Stimulated activated CD4-positive, alpha-beta T cell treated with anti-CD3 and anti-CD28 coated beads, Interleukin-12 subunit alpha, Interleukin-12 subunit beta, amount 100 ng/mL, for 24 hours (primary cell): Measurements from ENCODE around the gene LRRFIP2.
"Not testable (repeated sequence)": the region's sequence is repeated elsewhere in the genome, so short reads cannot be mapped to it uniquely, and the experiment has no call there.

ENCODE experiments used
- DNase-seq, 2 experiments: peaks; one replicate each; pipeline ENCODE4 v3.0.0-alpha.2; 2020; ENCODE audit warnings: low read depth in 2 of 2

Gene LRRFIP2

GRCh38 chr3:37183976-37184375 is 9.6 kb upstream of the LRRFIP2 start:
- no peak for DNase-seq

- no peak for DNase-seq
These were observed 9.0 kb upstream of the LRRFIP2 start for GRCh38 chr3:37183375-37183831.

GRCh38 chr3:37182816-37183215 is 8.4 kb upstream of the LRRFIP2 start:
- no peak for DNase-seq

GRCh38 chr3:37181756-37182155 is 7.4 kb upstream of the LRRFIP2 start:
- DNase-seq: no peak

GRCh38 chr3:37179144-37179967 is 5.0 kb upstream of the LRRFIP2 start:
- no peak for DNase-seq

- DNase-seq: no peak
These were observed 576 bp downstream of the LRRFIP2 start for GRCh38 chr3:37173806-37174205.

- no peak for DNase-seq
These were observed 3.2 kb downstream of the LRRFIP2 start for GRCh38 chr3:37171144-37171543.

GRCh38 chr3:37170513-37170912 is 3.9 kb downstream of the LRRFIP2 start:
- no peak for DNase-seq

GRCh38 chr3:37170060-37170459 is 4.3 kb downstream of the LRRFIP2 start:
- DNase-seq: no peak

- DNase-seq: no peak
These were observed 5.5 kb downstream of the LRRFIP2 start for GRCh38 chr3:37168896-37169295.

GRCh38 chr3:37163262-37164015 is 10.9 kb downstream of the LRRFIP2 start:
- peak in 1 of 2 experiments; percentile 34 for DNase-seq

GRCh38 chr3:37162501-37163245 is 11.7 kb downstream of the LRRFIP2 start:
- DNase-seq: no peak

- no peak for DNase-seq
These were observed 13.0 kb downstream of the LRRFIP2 start for GRCh38 chr3:37161351-37161750.

GRCh38 chr3:37155782-37156181 is 18.6 kb downstream of the LRRFIP2 start:
- no peak for DNase-seq

- DNase-seq: no peak
These were observed 19.6 kb downstream of the LRRFIP2 start for GRCh38 chr3:37154668-37155314.

- no peak for DNase-seq
These were observed 23.8 kb downstream of the LRRFIP2 start for GRCh38 chr3:37150621-37151020.

GRCh38 chr3:37149257-37149656 is 25.1 kb downstream of the LRRFIP2 start:
- no peak for DNase-seq

- no peak for DNase-seq
These were observed 26.2 kb downstream of the LRRFIP2 start for GRCh38 chr3:37148208-37148607.

GRCh38 chr3:37147666-37148065 is 26.7 kb downstream of the LRRFIP2 start:
- no peak for DNase-seq

GRCh38 chr3:37146927-37147326 is 27.5 kb downstream of the LRRFIP2 start:
- DNase-seq: not testable (repeated sequence)

GRCh38 chr3:37145611-37146010 is 28.8 kb downstream of the LRRFIP2 start:
- no peak for DNase-seq

- no peak for DNase-seq
These were observed 29.6 kb downstream of the LRRFIP2 start for GRCh38 chr3:37144806-37145205.
